Caco-2 (cell line): ENCODE measurements around the gene NPTXR. TPM values are rescaled to one million over a fixed set of nuclear protein-coding genes. Genes with fewer than 3 reads are reported as not detected.
"Not testable (repeated sequence)": the region's sequence is repeated elsewhere in the genome, so short reads cannot be mapped to it uniquely, and the experiment has no call there.

Experiments
- BruUV-seq: library from RNA; stranded (reverse); fragments of 400-500 nt; replicated peaks from 2 replicates; lab custom pipeline; 2021; lab: Mats Ljungman, UMichigan
- CTCF ChIA-PET: fragments of 300-600 bp; sonication (Branson Sonifier 250); formaldehyde crosslinking; loops from one replicate; lab custom pipeline; 2022; ENCODE audit warnings: antibody characterized with exemption; lab: Charles Lee
- POLR2A ChIA-PET: fragments of 300-600 bp; sonication (Branson Sonifier 250); formaldehyde crosslinking; loops from one replicate; lab custom pipeline; 2022; ENCODE audit warnings: antibody characterized with exemption; lab: Charles Lee
- DNase-seq, 2 experiments: peaks; one replicate each; pipeline versions ENCODE4 v3.0.0 to v3.0.0-alpha.2; 2020 to 2022
- H3K27me3 ChIP-seq: replicated peaks from 2 replicates; pipeline ENCODE4 v1.6.0; 2011; ENCODE audit warnings: low read length; ENCODE audit not compliant: control insufficient read depth, insufficient read depth
- H3K36me3 ChIP-seq: 2 replicates; pipeline ENCODE4 v1.5.1; 2011; ENCODE audit warnings: low read length; ENCODE audit not compliant: control insufficient read depth, insufficient read depth
- H3K4me1 ChIP-seq: fragments of 250-450 bp; sonication (Bioruptor Pico); 2 replicates; pipeline ENCODE4 v1.5.1; 2020; ENCODE audit warnings: mild to moderate bottlenecking
- H3K4me3 ChIP-seq: 2 replicates; pipeline ENCODE4 v1.5.1; 2011; ENCODE audit warnings: low read depth, mild to moderate bottlenecking, control low read depth, low read length
- H3K9me3 ChIP-seq: fragments of 250-450 bp; sonication (Bioruptor Pico); 2 replicates; pipeline ENCODE4 v1.5.1; 2020; ENCODE audit warnings: mild to moderate bottlenecking, moderate library complexity
- H3K27ac Mint-ChIP-seq: one replicate; pipeline ENCODE4 v1.8.0; 2022; ENCODE audit warnings: mixed read lengths; ENCODE audit not compliant: unreplicated experiment
- H3K27me3 Mint-ChIP-seq: one replicate; pipeline ENCODE4 v1.8.0; 2022; ENCODE audit warnings: mixed read lengths; ENCODE audit not compliant: insufficient read depth, unreplicated experiment
- H3K36me3 Mint-ChIP-seq: one replicate; pipeline ENCODE4 v1.8.0; 2022; ENCODE audit warnings: mild to moderate bottlenecking, mixed read lengths; ENCODE audit not compliant: insufficient read depth, unreplicated experiment
- H3K4me1 Mint-ChIP-seq: one replicate; pipeline ENCODE4 v1.8.0; 2022; ENCODE audit warnings: low read depth, mixed read lengths; ENCODE audit not compliant: unreplicated experiment
- H3K4me3 Mint-ChIP-seq: one replicate; pipeline ENCODE4 v1.8.0; 2022; ENCODE audit warnings: mild to moderate bottlenecking, moderate library complexity, mixed read lengths; ENCODE audit not compliant: unreplicated experiment
- H3K9me3 Mint-ChIP-seq: one replicate; pipeline ENCODE4 v1.8.0; 2022; ENCODE audit warnings: mixed read lengths; ENCODE audit not compliant: unreplicated experiment
- CTCF ChIP-seq, 2 experiments: fragments of 200-600 bp in 1 of 2; IDR thresholded peaks; 1 replicate in 1 of 2; 2 replicates in 1 of 2; pipeline versions ENCODE4 v1.5.1 to v1.8.0; 2011 to 2022; ENCODE audit warnings: antibody characterized with exemption in 1 of 2, control low read depth in 1 of 2, inconsistent platforms in 1 of 2, low read depth in 1 of 2, low read length in 1 of 2, mild to moderate bottlenecking in 1 of 2, moderate library complexity in 1 of 2; ENCODE audit not compliant: insufficient read depth in 1 of 2, severe bottlenecking in 1 of 2, unreplicated experiment in 1 of 2
- intact Hi-C: fragments of 100-400 bp; cut with micrococcal nuclease; formaldehyde crosslinking; loops from one replicate; pipeline ENCODE4 v1.10.0; 2022; ENCODE audit not compliant: unreplicated experiment
- total RNA-seq: library from RNA; stranded (reverse); gene quantifications from 2 replicates; pipeline ENCODE4 v1.2.3, GENCODE V29; 2022

Gene NPTXR
- total RNA-seq, 1 experiment from 2014 or later = 16.4 TPM

- no peak for TF ChIP-seq CTCF (IDR thresholded peaks at IDR 0.05; ENCODE audit: insufficient read depth in 1 of 2, low read depth in 1 of 2, low read length in 1 of 2, severe bottlenecking in 1 of 2, unreplicated experiment in 1 of 2)
- H3K4me3 Mint-ChIP-seq = no peak overlapping the region
- Histone ChIP-seq H3K4me3 (no peak overlapping the region), H3K9me3 (no peaks in the 10 kb centered on the region), H3K36me3 (no peaks in the 10 kb centered on the region), H3K4me1 (peaks cover 8% of the 10 kb centered on the region; the same call in 1 of the 2 replicates), H3K27me3 (no peaks in the 10 kb centered on the region)
- no peak for DNase-seq
- no peak overlapping the region for H3K27ac Mint-ChIP-seq
- H3K36me3 Mint-ChIP-seq = peaks cover 39% of the 10 kb centered on the region
- BruUV-seq = no TSS peak
- ChIA-PET POLR2A (no interaction called here), CTCF (interaction anchor here (0.6 to 1.6 kb wide), 3 partner anchors 12 to 147 kb away, joined by 3 read pairs; no protein-coding TSS in a partner anchor)
- intact Hi-C loops = no loop called here
- no peaks in the 10 kb centered on the region for H3K27me3 Mint-ChIP-seq
- no peaks in the 10 kb centered on the region for H3K9me3 Mint-ChIP-seq
- H3K4me1 Mint-ChIP-seq = peaks cover 7% of the 10 kb centered on the region
Observed at GRCh38 chr22:38858492-38858891, 14.7 kb upstream of the NPTXR start.

- peaks cover 12% of the 10 kb centered on the region for H3K36me3 Mint-ChIP-seq
- H3K9me3 Mint-ChIP-seq, H3K27ac Mint-ChIP-seq, H3K4me1 Mint-ChIP-seq, POLR2A ChIA-PET, DNase-seq, H3K9me3 ChIP-seq, H3K36me3 ChIP-seq, intact Hi-C loops, H3K4me3 Mint-ChIP-seq, H3K27me3 Mint-ChIP-seq, H3K4me3 ChIP-seq, H3K27me3 ChIP-seq, H3K4me1 ChIP-seq, BruUV-seq: not testable (repeated sequence)
- CTCF ChIA-PET = interaction anchor here (2.0 kb wide), 1 partner anchor 86 kb away, joined by 7 read pairs; no protein-coding TSS in a partner anchor
Observed at GRCh38 chr22:38854476-38854875, 10.6 kb upstream of the NPTXR start.

- H3K27me3 ChIP-seq, intact Hi-C loops, H3K4me3 ChIP-seq, H3K27me3 Mint-ChIP-seq, H3K36me3 ChIP-seq, H3K4me3 Mint-ChIP-seq, POLR2A ChIA-PET, H3K27ac Mint-ChIP-seq, H3K9me3 Mint-ChIP-seq, DNase-seq, BruUV-seq, H3K4me1 ChIP-seq, H3K36me3 Mint-ChIP-seq, H3K9me3 ChIP-seq, H3K4me1 Mint-ChIP-seq: not testable (repeated sequence)
- CTCF ChIA-PET = interaction anchor here (2.0 kb wide), 1 partner anchor 85 kb away, joined by 7 read pairs; no protein-coding TSS in a partner anchor
Observed at GRCh38 chr22:38853883-38854282, 10.1 kb upstream of the NPTXR start.

GRCh38 chr22:38853196-38853651 is 9.4 kb upstream of the NPTXR start:
- Histone ChIP-seq H3K4me3 (no peak overlapping the region), H3K9me3 (no peaks in the 10 kb centered on the region), H3K27me3 (no peaks in the 10 kb centered on the region), H3K36me3 (no peaks in the 10 kb centered on the region), H3K4me1 (peaks cover 5% of the 10 kb centered on the region; the same call in 1 of the 2 replicates)
- Mint-ChIP-seq H3K27me3 (no peaks in the 10 kb centered on the region), H3K27ac (no peak overlapping the region), H3K4me1 (peaks cover 3% of the 10 kb centered on the region), H3K4me3 (no peak overlapping the region), H3K36me3 (peaks cover 4% of the 10 kb centered on the region), H3K9me3 (no peaks in the 10 kb centered on the region)
- POLR2A ChIA-PET = no interaction called here
- BruUV-seq = no TSS peak
- TF ChIP-seq CTCF (IDR thresholded peaks at IDR 0.05; ENCODE audit: insufficient read depth in 1 of 2, low read depth in 1 of 2, low read length in 1 of 2, severe bottlenecking in 1 of 2, unreplicated experiment in 1 of 2) = no peak
- intact Hi-C loops = no loop called here
- no peak for DNase-seq
- CTCF ChIA-PET = interaction anchor here (2.0 kb wide), 1 partner anchor 84 kb away, joined by 7 read pairs; no protein-coding TSS in a partner anchor
